Epithelial cell of esophagus (primary cell): ENCODE measurements around the gene TEX55.
"Not testable (repeated sequence)": the region's sequence is repeated elsewhere in the genome, so short reads cannot be mapped to it uniquely, and the experiment has no call there.

Source experiments
- DNase-seq: peaks from one replicate; pipeline ENCODE4 v3.0.0; 2010; ENCODE audit warnings: low read depth
- H3K4me3 ChIP-seq: 2 replicates; pipeline ENCODE4 v1.5.1; 2011; ENCODE audit warnings: mild to moderate bottlenecking, low read length, control low read depth
- CTCF ChIP-seq: IDR thresholded peaks from 2 replicates; pipeline ENCODE4 v1.5.1; 2011; ENCODE audit warnings: low read depth, mild to moderate bottlenecking, low read length, control low read depth, inconsistent platforms; ENCODE audit not compliant: insufficient read depth; ENCODE audit errors: missing control alignments

The TEX55 gene

DNA sequence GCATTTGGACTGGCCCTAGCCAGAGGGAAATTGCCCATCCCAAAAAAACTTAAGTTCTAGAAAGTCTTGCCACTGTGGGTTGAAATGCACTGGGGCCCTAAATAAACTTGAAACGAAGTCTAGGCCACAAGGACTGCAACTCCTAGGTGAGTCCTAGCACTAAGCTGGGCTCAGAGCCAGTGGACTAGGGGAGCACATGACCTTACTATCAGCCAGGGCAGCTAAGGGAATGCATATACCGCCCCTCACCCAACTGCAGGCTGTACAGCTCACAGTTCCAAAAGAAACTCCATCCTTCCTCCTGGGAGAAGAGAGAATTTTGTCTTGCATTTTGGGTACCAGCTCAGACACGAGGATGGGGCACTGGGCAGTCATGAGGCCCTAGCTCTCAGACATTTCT lies 23.6 kb upstream of the TEX55 start:
- H3K4me3 ChIP-seq = no peak overlapping the region
- no peak for DNase-seq
- TF ChIP-seq CTCF = no peak

GRCh38 chr3:119125342-119125741 lies 20.6 kb upstream of the TEX55 start:
- no peak overlapping the region for H3K4me3 ChIP-seq
- no peak for DNase-seq
- TF ChIP-seq CTCF = no peak

DNA sequence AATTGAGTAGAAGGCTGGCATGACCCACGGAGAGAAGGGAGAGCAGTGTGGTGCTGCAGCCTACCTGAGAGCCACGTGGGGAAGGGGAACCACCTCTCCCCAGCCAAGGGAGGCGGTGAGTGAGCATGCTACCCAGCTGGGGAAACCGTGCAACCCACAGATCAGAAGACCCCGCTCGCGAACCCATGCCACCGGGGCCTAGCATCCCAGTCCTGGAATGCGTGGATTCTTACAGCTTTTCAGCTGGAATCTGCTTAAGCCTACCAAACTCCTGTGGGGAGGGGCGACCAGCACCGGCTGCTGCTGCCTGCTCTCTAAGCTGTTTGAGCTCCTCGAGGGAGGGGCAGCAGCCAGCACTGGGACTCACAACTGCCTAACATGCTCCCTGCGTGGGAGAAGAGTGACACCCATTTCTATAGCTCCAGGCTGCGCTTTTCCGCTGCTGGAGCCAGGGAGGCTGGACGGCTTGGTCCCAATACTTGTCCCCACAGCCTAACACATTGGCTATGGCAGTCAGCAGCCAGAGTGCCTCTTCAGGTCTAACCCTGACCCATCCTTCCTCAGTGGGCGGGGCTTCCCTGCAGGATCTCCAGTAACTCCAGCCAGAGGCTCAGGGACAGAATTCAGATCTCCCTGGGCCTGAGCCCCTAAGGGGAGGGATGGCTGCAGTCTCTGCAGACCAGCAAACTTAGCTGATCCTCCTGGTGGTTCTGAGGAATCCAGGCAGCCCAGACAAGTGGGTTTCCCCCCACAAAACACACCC lies 20.0 kb upstream of the TEX55 start:
- TF ChIP-seq CTCF = no peak
- DNase-seq = no peak
- no peak overlapping the region for H3K4me3 ChIP-seq

DNA sequence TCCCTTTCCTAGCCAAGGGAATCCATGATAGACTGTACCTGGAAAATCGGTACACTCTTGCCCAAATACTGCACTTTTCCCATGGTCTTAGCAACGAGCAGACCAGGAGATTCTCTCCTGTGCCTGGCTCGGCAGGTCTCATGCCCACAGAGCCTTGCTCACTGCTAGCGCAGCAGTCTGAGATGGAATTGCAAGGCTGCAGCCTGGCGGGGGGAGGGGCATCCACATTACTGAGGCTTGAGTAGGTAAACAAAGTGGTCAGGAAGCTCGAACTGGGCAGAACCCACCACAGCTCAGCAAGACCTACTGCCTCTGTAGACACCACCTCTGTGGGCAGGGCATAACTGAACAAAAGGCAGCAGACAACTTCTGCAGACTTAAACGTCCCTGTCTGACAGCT lies 15.7 kb upstream of the TEX55 start:
- not testable (repeated sequence) for DNase-seq, H3K4me3 ChIP-seq

GRCh38 chr3:119132291-119132690 lies 13.7 kb upstream of the TEX55 start:
- DNase-seq, H3K4me3 ChIP-seq: not testable (repeated sequence)

- DNase-seq, H3K4me3 ChIP-seq: not testable (repeated sequence)
Measured at GRCh38 chr3:119139360-119139759, 6.6 kb upstream of the TEX55 start.

GRCh38 chr3:119140466-119140865 lies 5.5 kb upstream of the TEX55 start:
- TF ChIP-seq CTCF = no peak
- DNase-seq = no peak
- no peak overlapping the region for H3K4me3 ChIP-seq

GRCh38 chr3:119145128-119145499 lies 851 bp upstream of the TEX55 start:
- DNase-seq = no peak
- H3K4me3 ChIP-seq = no peak overlapping the region
- no peak for TF ChIP-seq CTCF
